ENCODE results near the gene HOXA3. TPM values are rescaled to one million over a fixed set of nuclear protein-coding genes. Genes with fewer than 3 reads are reported as not detected.

The HOXA3 gene
- total RNA-seq, 1 donor from 2014 or later = 14.4 TPM

- no peak overlapping the region for H3K27ac ChIP-seq
- H3K4me3 ChIP-seq = no peak overlapping the region
- no peaks in the 10 kb centered on the region for H3K9me3 ChIP-seq
- DNase-seq (ENCODE audit: low spot score in 2 of 2) = no peak
- H3K4me1 ChIP-seq = no peaks in the 10 kb centered on the region
- no peak for TF ChIP-seq CTCF (IDR thresholded peaks at IDR 0.05)
- H3K27me3 ChIP-seq = no peaks in the 10 kb centered on the region
- intact Hi-C loops (cut with DNase I) = no loop called here
- no peaks in the 10 kb centered on the region for H3K36me3 ChIP-seq
These were observed 88.2 kb downstream of the HOXA3 start for GRCh38 chr7:27064159-27064558.

- no peaks in the 10 kb centered on the region for H3K36me3 ChIP-seq
- H3K27me3 ChIP-seq = no peaks in the 10 kb centered on the region
- no peaks in the 10 kb centered on the region for H3K9me3 ChIP-seq
- no peak overlapping the region for H3K4me3 ChIP-seq
- no peak for TF ChIP-seq CTCF (IDR thresholded peaks at IDR 0.05)
- intact Hi-C loops (cut with DNase I) = no loop called here
- no peak overlapping the region for H3K27ac ChIP-seq
- DNase-seq (ENCODE audit: low spot score in 2 of 2) = no peak
- H3K4me1 ChIP-seq = no peaks in the 10 kb centered on the region
These were observed 89.4 kb downstream of the HOXA3 start for GRCh38 chr7:27062946-27063345.

Other genes starting within 250 kb of the HOXA3 start
- not detected for gene HOXA1, start 56.6 kb downstream of the HOXA3 start, total RNA-seq
- gene HOXA2, start 49.9 kb downstream of the HOXA3 start, total RNA-seq = 36.5 TPM
- gene HOXA4, start 21.8 kb downstream of the HOXA3 start, total RNA-seq = 2.1 TPM
- 22.0 TPM for gene HOXA5, start 8.9 kb downstream of the HOXA3 start, total RNA-seq
- gene HOXA6, start 4.8 kb downstream of the HOXA3 start, total RNA-seq = 15.3 TPM
- gene HOXA7, start 4.1 kb upstream of the HOXA3 start, total RNA-seq = 12.0 TPM
- gene HOXA9, start 13.0 kb upstream of the HOXA3 start, total RNA-seq = not detected
- gene HOXA10, start 21.7 kb upstream of the HOXA3 start, total RNA-seq = not detected
- gene HOXA11, start 32.6 kb upstream of the HOXA3 start, total RNA-seq = not detected
- gene HOXA13, start 47.5 kb upstream of the HOXA3 start, total RNA-seq = not detected
- not detected for gene EVX1, start 90.2 kb upstream of the HOXA3 start, total RNA-seq

Measured in ascending aorta (tissue), 2 donors.